HG03521 (cell line): ENCODE measurements around the gene ELOF1.
"Not testable (repeated sequence)": the region's sequence is repeated elsewhere in the genome, so short reads cannot be mapped to it uniquely, and the experiment has no call there.

Experiments used
- ATAC-seq: cut with Tn5 transposase; IDR thresholded peaks from one replicate; pipeline ENCODE4 v1.9.1; 2021; ENCODE audit warnings: mild to moderate bottlenecking, moderate library complexity; ENCODE audit not compliant: unreplicated experiment

The ELOF1 gene

DNA sequence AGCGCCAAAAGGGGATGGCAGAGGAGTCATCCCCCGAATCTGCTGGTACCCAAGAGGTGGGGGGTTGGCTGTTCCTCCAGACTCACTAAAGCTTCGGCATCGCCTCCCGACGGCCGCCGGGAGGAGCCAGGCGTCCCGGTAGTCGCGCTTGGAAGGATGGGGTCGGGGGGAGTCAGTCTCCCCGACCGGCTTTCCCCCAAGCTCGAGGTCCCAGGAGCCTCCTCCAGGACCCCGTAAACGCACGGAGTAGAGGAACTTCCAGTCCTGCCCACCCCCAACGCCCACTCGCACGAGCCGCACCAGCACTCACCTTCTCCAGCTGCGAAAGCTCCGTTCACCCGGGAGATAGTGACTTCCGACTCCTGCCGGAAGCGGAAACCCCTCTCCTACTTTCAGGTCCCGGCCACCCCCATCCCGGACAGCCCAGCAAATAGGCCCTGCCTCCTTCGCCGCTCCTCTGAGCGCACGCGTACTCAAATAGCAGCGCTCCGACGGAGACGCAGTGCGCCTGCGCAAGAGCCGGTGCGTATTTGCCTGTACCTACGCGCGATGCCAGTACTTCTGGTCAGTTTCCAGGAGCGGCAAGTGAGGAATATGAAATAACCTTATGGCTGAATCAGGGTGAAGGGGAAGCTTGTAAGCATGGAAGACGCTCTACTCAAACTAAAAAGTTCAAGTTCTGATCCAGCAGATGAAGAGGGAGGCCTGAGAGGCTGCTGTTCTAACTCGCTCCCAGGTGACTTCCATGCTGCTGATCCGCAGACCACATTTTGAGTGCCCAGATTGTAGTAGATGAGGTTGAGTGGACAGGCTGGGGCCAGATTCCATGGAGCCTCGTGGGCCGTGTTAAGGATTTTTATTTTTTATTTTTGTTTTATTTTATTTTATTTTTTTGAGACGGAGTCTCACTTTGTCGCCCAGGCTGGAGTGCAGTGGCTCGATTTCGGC, at the start of gene ELOF1:
Gene ELOF1 (minus strand): TSS at position 350 of the 948 bp plus-strand sequence. CDS start 4,883 bp downstream, outside the sequence.
- peak; percentile 76 for ATAC-seq

DNA sequence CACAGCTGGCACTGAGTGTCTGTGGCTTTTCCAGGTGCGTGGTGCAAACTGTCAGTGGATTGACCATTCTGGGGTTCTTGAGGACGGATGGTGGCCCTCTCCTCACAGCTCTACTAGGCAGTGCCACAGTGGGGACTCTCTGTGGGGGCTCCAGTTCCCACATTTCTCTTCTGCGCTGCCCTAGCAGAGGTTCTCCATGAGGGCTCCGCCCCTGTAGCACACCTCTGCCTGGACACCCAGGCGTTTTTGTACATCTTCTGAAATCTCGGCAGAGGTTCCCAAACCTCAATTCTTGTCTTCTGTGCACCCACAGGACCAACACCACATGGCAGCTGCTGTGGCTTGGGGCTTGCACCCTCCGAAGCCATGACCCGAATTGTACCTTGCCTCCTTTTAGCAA, 47.5 kb upstream of the ELOF1 start:
- ATAC-seq, result no peak

DNA sequence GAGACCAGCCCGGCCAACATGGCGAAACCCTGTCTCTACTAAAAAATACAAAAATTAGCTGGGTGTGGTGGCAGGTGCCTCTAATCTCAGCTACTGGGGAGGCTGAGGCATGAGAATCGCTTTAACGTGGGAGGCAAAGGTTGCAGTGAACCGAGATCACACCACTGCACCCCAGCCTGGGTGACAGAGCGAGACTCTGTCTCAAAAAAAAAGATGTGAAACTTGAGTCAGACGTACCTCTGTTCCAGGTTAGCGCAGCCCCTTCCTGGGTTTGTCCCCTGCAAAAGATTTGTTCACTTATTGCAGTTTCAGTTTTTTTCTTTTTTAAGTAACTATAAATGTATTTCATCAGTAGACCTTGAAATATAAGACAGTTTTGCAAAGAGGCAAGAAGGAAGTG, 40.7 kb upstream of the ELOF1 start:
- ATAC-seq, result not testable (repeated sequence)

DNA sequence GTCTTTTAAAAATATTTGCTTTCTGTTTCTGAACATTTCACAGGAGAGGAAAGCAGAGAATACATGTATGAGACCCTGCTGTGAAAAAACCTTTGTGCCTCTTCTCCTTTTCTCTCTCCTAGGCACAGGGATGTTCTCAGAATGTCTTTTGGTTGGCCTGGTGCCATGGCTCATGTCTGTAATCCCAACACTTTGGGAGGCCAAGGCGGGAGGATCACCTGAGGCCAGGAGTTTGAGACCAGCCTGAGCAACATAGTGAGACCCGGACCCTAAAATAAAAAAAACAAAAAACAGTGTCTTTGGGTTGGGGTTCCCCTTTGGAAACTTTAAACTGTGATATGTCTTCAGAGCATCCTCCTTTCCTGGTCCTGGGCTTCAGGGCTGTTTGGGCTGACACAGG, 39.7 kb upstream of the ELOF1 start:
- ATAC-seq, result no peak

DNA sequence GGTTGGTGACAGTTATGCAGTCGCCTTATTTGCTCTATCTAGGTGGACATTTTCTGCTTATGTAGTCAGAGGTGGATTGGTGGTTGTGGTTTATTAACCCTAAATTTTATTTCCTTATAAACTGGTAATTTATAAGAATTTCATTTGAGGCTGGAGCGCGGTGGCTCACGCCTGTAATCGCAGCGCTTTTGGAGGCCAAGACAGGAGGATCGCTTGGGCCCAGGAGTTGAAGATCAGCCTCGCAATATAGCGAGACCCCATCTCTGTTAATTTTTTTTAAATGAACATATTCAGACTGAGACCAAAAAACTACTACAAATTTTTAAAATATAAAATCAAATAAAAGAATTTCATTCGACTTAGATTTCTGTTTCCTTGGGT, 39.1 kb upstream of the ELOF1 start:
- no peak for ATAC-seq

DNA sequence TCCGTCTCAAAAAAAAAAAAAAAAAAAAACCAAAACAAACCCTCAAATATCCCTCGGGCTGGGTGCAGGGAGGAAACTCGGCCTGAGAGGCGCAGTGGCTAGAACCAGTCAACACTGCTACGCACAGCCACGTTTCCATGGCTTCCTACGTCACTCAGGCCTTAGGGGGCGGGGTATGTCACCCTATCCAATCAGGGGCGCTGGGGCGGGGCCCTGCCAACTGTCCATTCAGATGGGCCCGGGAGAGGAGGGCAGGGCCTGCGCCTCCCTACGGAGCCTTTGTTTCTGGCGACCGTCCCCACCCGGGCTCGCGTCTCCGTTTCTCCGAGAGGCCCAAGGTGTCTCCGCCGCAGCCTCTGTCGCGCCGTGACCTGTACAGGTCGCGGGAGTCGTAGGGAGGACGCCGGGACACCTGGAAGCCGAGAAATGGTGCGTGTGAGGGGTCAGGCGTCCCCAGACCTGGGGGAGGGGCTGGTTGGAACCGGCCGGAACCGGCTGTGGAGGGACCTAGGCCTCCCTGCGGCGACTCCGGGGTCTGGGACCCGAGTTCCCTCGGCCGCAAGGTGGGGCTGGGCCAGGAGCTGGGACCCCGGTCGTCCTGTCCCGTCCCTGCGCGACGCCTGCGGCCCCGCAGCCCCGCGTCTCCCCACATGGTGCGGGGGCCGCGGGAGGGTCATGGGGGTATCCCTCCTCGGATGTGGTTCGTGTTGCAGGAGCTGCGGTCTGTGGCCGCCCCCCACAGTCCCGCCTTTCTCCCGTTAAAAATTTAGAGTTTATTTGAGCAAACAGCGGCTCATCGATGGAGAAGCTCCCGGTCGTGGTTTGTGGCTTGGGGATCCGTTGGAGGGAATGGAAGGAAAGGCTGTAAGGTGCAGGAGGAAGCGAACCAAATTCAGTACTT, 38.4 kb upstream of the ELOF1 start, which contains the start of gene ZNF627:
Gene ZNF627 (plus strand): TSS at position 282 of the 901 bp plus-strand sequence. CDS start 145 bp downstream, at position 427.
- ATAC-seq, result peak; percentile 97

DNA sequence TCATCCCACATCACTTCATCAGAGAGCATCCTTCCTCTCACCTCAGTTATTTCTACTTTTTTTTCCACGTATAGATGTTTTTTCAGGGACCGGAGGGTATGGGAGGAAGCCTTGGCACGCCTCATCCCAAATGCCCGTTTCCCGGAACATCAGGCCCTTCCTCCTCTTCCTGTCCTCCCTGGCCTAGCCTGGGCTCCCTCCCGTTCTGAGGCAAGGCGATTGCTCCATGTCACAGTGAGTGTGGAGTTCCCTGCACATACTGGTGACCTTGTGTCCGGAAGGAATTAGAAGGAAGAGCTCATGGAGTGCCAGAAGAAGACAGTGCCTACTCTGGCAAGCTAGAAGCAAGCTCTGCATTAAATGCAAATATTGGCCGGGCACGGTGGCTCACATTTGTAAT, 37.1 kb upstream of the ELOF1 start:
- no peak for ATAC-seq

DNA sequence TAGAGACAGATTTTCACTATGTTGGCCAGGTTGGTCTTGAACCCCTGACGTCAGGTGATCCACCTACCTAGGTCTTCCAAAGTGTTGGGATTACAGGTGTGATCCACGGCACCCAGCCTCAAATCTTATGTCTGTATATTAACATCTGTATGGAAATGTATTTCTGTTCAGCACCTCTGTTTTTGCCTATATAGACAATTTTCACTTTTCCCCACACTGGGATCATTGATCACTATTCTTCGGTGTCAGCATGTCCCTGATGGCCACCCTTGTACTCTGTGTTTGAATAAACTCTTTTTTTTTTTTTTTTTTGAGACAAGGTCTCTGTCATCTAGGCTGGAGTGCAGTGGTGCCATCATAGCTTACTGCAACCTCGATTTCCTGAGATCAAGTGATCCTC, 35.1 kb upstream of the ELOF1 start:
- no peak for ATAC-seq

DNA sequence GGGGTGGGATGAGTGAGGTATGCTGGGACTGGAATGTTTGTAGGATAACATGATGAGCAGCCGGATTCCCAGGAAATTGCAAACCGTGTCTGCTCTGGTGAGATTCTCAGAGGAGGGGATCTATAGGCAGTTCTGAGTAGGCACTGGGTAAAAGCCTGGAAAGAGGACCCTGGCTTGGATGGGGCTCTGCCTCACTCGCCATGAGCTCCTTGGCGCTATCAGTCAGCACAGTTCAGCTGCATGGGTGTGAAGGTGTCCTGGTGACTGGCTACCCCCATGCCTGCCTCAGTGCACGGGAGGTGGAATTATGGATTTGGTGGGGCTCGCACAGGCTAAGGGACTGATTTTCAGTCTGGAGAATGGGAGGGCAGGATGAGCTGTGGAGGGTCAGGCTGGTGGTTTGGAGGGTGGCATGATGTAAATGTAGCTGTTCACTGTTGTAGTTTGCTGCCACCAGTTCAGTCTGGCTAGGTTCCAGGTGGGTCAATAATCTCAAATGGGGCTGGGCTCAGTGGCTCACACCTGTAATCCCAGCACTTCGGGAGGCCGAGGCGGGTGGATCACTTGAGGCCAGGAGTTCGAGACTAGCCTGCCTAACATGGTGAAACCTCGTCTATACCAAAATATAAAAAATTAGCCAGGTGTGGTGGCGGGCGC, 29.1 kb upstream of the ELOF1 start:
- no peak for ATAC-seq

DNA sequence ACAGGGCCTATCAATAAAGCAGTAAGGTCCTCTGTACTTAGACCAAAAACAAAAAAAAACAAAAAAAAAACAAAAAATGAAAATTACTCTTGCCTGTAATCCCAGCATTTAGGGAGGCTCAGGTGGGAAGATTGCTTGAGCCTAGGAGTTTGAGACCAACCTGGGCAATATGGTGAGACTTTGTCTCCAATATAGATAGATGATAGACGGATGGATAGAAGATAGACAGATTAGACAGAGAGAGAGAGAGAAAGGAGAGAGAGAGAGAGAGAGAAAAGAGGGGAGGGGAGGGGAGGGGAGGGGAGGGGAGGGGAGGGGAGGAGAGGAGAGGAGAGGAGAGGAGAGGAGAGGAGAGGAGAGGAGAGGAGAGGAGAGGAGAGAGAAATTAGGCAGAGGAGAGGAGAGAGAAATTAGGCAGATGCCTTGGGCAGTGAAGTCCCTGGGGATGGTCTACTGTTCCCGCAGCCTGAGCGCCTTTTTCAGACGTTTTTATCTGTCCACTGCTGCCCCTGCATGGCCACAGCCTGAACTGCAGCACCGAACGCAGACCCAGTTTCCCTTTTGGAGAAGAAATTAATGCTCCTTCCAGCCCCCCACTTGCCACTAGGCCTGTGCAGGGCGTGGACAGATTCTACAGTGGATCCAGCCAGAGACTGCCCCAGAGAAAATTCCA, 28.4 kb upstream of the ELOF1 start:
- no peak for ATAC-seq

DNA sequence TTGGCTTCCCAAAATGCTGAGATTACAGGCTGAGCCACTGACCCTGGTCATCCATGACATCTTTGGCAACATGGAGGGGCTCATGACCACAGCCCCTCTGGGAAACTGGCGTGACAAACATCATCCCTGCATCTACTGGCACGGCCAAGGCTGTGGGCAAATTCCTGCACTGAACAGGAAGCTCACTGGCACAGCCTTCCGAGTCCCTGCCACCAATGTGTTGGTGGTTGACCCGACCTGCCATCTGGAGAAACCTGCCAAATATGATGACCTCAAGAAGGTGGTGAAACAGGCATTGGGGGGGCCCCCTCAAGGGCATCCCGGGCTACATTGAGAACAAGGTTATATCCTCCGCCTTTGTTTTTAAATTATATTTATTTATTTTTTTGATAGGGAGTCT, 27.3 kb upstream of the ELOF1 start:
- no peak for ATAC-seq

DNA sequence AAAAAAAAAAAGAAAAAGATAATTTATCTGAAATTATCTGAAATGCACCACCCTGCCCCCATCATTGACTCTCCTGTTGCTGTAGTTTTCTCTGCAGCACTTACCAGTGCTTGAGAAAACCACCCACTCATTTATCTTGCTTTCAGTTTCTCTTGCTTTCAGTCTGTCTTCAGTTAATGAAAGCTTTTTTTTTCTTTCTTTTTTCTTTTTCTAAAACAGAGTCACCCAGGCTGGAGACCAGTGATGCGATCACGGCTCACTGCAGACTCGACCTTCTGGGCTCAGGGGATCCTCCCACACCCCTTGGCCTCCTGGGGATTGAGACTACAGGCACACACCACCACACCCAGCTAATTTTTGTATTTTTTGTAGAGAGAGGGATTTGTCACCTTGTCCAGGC, 22.7 kb upstream of the ELOF1 start:
- ATAC-seq, result peak; percentile 68

DNA sequence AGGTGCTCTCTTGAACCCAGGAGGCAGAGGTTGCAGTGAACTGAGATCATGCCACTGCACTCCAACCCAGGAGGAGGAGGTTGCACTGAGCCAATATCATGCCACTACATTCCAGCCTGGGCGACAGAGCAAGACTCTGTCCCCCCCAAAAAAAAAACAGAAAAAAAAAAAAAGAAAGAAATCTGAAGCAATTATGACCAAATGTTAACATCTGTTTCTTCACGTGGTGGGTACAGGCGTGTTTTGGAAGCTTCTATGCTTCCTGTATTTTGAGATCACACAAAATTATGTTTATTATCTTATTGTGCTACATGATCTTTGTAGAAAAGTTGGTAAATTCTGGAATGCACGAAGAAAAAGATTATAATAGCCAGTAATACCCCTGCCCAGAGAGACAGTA, 21.1 kb upstream of the ELOF1 start:
- ATAC-seq, result no peak

DNA sequence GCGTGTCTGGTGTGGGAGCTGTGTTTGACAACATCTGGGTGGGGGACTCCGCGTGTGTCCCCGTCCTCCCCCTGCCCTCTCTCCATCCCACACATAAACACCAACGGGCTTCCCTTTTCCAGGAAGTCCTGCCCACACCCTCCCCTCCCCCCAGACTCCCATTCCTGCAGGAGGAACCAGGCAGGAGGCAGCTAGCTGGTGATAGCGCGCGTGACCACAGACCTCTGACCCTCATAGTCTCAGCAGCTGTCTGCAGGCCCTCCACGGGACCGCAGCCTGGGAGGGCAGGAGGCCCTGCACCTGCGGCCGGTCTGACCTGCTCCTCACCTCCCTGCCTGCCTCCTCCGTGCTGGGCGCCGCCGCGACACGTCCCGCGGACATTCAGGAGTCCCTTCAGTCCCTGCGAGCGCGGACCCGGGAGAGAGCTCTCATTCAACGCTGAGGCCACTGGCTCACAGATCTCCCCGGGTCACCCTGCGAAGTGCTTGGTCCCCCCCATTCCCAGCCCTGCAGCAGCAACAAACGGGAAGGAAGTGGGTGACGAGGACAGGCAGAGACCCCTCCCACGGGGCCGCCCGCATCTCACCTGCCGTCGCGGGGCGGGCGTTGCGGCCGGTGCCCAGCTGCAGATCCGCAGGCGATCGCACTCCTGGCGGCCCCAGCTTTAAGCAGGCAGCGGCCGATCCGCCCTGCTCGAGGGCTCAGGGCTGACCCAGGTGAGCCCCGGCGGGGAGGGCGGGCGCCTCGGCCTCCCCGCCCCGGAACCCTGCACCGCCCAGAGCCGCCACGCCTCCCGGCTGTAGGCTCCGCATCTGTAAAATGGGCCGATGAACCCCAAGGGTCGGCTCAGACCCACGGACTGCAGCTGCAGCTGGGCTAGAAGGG, 19.5 kb upstream of the ELOF1 start:
- ATAC-seq, result no peak

DNA sequence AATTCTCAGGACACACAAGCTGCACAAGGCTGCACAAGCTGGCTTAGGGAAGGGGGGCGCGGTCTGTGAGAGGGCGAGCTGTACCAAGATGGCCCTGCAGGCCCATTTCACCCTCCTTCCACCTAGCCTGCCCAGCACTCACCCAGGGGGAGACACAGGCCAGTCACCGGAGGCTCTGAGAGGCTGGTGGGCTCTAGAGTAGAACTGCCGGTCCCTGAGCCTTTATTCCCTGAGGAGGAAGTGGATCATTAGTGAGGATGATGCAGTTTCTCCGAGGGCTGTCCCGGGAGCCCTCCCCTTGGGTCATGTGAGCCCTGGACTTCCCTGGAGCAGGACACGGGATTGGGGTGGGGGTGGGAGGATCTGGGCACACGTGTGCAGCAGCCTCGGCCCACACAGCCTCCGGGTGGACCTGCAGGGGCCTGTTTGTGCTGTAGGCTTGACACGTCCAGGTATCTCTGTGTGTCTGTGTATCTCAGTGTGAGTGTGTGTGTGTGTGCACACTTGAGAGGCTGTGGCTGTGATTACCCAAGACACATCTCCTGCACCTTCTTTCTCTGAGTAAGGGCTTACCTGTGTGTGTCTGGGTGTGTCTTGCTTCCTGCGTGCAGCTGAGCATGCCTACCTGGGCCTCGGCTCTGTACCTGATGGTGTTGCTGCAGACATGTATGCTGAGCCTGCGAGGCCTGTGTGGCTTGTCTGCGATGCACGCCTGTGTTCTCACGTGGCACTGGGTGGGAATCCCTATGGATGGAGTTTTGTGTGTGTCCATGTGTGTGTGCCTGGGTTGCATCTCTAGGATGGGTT, 18.6 kb upstream of the ELOF1 start, which contains the start of gene ACP5:
Gene ACP5 (minus strand): TSS at position 195 of the 807 bp plus-strand sequence. CDS start 328 bp downstream, outside the sequence.
- no peak for ATAC-seq

DNA sequence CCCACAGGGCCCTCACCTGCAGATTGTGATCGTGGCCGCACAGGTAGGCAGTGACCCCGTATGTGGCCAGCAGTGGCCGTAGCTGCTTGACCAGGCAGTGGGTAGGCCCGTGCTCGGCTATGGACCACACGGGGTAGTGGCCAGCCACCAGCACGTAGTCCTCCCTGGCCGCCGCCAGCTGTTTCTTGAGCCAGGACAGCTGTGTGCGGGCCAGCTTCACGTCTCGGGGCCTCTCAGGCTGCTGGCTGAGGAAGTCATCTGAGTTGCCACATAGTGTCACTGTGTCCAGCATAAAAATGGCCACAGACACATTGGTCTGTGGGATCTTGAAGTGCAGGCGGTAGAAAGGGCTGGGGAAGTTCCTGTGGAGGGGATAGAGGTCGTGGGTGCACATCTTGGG, 17.2 kb upstream of the ELOF1 start:
- ATAC-seq, result no peak

DNA sequence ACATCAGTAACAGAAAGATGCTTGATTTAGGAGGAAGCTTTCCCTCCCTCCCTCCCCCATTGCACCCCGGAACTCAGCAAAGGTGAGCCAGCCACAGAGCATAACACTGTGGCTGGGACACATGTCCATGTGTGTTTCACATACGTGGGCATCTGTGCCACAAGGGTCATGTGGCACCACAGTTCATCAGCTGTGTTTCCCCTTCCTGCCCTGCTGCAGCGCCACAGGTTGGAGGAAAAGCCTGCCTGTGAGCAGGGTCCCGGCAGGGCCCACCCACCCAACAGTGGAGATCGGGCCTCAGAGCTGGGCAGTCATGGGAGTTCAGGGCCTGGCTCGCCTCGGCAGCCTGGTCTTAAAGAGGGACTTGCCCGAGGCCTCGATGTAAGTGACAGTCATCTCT, 15.7 kb upstream of the ELOF1 start:
- ATAC-seq, result no peak

DNA sequence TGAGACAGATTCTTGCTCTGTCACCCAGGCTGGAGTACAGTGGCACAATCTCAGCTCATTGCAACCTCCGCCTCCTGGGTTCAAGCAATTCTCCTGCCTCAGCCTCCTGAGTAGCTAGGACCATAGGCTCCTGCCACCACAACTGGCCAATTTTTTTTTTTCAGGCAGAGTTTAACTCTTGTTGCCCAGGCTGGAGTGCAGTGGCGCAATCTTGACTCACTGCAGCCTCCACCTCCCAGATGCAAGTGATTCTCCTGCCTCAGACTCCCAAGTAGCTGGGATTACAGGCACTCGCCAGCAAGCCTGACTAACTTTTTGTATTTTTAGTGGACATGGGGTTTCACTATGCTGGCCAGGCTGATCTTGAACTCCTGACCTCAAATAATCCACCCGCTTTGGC, 14.7 kb upstream of the ELOF1 start:
- ATAC-seq, result not testable (repeated sequence)

DNA sequence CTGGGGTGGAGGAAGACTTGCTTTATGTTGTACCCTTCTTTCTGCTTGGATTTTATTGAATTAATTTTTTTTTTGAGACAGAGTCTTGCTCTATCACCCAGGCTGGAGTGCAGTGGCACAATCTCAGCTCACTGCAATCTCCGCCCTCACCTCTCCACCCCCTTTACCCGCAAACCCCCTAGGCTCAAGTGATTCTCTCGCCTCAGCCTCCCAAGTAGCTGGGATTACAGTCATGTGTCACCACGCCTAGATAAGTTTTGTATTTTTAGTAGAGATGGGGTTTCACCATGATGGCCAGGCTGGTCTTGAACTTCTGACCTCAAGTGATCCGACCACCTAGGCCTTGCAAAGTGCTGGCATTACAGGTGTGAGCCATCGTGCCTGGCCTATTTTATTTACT, 14.3 kb upstream of the ELOF1 start:
- ATAC-seq, result not testable (repeated sequence)
